GM18520 (cell line): ENCODE results near the gene VLDLR.

Source experiments
- ATAC-seq: cut with Tn5 transposase; IDR thresholded peaks from one replicate; pipeline ENCODE4 v1.9.1; 2021; ENCODE audit not compliant: unreplicated experiment

Gene VLDLR

GRCh38 chr9:2621722-2622460 is at the start of gene VLDLR:
TSS of gene VLDLR (plus strand) at chr9:2621787. CDS start at chr9:2622190, 403 bp downstream.
- no peak for ATAC-seq

- ATAC-seq = no peak
These were observed 47.4 kb upstream of the VLDLR start for GRCh38 chr9:2574203-2574602.

DNA sequence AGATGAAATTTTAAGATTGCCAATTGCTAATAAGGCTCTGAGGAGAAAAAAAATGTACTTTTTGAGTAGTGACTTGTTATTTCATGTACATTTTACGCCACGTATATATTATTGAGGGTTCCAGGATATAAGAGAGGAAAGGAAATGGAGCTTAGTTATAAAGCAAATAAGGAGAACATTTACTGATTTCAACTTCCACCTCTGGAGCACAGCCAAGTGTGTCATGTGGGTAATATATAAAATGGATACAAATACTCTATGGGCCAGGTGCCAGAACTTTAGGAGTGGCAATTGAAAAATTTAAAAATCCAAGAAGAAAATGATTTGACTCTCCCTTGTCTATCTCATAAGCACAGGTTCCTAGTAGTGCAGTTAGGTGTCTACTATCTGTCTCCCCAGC is 45.0 kb upstream of the VLDLR start:
- no peak for ATAC-seq

DNA sequence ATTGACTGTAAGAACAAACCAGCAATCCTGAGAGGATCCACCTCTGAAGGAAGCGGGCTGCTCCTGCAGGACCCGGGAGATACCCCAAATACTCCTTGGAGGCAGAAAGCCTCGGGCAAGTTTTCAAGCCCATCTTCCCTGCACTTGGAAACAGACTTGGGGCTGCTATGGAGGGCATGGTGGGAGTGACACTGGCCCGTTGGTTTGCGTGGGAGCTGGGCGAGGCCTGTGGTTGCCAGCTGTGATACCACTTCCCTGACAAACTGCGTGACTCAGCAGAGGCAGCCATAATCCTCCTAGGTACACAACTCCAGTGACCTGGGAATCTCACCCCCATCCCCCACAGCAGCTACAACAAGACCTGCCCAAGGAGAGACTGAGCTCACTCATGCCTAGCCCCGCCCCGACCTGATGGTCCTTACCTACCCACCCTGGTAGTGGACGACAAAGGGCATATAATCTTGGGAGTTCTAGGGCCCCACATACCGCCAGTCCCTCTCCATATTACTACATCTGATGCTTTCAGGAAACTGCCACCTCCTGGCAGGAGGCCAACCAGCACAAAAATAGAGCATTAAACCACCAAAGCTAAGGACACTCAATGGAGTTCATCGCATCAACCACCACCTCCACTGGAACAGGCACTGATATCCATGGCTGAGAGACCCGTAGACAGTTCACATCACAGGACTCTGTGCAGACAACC is 38.1 kb upstream of the VLDLR start:
- no peak for ATAC-seq

DNA sequence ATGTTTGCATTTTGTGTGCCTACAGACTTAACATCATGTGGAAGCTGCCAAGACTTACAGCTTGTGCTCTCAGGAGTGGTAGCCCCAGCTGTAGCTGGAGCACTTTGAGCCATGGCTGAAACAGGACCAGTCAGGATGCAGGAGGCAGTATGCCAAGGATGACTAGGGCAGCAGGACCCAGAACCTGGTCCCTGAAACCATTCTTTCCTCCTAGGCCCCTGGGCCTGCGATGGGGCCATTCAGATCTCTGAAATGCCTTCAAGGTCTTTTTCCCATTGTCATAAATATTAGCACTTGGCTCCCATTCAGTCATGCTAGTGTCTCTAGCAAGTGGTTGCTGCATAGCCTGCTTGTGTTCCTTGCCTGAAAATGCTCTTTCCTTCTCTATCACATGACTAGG is 29.6 kb upstream of the VLDLR start:
- ATAC-seq = no peak

- no peak for ATAC-seq
These were observed 27.8 kb upstream of the VLDLR start for GRCh38 chr9:2593744-2594143.

GRCh38 chr9:2595973-2596372 is 25.6 kb upstream of the VLDLR start:
- no peak for ATAC-seq

DNA sequence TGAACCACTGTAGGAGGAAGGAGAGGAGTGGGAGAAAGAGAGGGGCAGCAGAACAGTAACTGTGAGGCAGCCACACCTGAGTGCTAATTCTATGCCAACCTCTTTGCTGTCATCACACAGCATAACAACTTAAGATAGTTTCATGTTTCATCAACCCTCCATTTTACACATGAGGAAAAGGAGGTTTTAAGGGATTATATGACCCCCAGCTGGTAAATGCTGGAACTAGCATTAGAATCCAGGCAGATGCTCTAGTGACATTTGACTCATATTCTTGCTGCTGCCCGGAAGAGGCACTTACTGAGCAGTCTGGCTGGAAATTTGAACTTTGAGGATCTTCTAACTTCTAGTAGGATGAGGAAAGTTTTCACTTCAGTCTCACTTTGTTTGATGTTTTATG is 24.1 kb upstream of the VLDLR start:
- no peak for ATAC-seq

DNA sequence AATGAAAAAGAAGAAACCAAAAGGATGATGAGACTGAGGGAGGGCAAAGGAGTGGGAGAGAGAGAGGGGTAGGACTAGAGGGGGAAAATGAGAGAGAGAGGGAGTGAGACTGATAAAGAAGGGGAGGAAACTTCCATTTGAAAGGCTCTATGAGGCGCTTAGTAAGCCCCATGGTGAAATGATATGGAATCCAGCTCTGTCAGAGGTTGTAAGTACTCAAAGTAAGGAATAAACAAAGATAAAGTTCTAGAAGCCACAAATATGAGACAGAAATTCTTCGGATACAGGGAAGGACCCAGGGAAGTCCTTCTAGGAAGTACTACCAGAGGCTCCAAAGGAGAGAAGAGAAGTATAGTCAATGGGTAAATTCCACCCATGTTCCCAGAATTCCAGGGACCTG is 21.7 kb upstream of the VLDLR start:
- no peak for ATAC-seq

DNA sequence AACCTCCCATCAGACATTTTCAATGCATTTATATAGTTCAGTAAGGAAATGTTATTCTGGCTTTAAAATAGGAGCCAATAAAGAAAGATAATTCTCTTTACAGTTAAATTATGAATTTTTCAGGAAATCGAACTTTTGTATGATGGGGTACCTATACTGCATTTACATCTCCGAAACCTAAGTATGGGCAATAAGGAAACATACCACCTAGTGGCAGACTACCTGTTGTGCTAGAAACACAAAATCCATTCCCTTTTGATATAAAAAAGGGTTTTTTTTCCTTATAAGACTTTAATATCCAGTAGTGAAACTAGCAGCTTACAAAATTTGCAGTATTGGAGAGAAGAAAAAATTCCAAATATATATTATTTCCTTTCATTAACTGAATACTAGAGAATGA is 21.3 kb upstream of the VLDLR start:
- no peak for ATAC-seq

DNA sequence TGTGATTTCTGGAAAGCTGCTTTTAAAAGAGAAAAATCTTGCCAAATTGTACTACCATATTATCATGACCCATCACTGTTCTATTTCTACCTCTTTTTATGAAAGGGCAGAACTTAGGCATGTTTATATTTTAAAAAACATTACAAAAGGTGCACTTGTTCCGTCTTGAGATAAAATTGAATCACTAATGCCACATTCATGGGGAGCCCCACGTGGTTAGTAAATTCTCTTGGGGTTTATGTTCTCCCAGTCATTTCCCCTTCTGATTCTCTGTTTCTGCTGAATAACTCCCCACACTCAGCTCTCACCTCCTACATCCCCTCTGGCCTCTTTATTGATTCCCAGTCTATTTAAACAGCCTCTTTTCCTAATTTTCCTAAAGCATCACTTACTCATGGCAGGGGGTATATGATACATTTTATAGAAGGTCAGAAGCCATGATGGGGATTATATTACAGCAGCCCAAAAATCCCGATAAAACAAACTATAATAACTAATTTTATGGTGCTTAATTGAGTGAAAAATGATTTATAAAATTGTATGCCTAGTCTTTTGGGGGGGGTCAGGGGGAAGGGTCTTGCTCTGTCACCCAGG is 19.7 kb upstream of the VLDLR start:
- ATAC-seq = no peak

DNA sequence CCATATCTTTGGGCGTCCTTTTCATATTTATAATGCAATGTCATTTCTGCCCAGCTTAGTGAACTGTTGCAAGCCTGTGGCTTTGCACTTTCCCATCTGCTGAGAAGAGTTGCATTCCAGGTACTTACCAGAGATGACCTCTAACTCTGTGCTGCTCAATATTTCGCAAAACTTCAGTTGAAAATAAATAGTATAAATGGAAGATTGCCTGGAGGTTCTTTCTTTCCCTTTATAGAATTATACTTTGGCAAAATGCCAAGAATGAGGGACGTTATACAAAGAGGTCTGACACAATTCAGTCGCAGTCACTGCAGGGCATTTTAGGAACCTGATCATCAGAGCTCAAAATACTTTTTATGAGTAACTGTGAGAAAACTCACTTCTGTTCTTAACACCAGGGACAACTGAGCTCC is 18.9 kb upstream of the VLDLR start:
- ATAC-seq = no peak

GRCh38 chr9:2603621-2604020 is 18.0 kb upstream of the VLDLR start:
- ATAC-seq = no peak

DNA sequence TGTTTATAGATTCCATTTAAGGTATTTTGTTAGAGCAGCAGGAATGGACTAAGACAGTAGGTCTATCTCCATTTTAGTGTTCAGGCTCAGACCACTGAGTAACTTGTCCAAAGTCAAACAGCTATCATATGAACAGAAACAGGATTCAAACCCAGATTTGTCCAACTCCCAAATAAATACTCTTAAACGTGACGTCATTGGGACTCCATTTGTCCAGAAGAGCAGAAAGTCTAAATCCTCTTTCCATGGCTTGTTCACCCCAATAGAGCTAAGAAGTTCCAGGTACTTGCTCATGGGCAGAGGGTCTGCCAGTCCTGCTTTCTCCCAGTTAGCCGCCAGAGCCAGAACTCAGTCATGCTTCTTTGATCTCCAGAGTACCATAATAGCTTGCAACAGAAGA is 16.3 kb upstream of the VLDLR start:
- ATAC-seq = no peak

DNA sequence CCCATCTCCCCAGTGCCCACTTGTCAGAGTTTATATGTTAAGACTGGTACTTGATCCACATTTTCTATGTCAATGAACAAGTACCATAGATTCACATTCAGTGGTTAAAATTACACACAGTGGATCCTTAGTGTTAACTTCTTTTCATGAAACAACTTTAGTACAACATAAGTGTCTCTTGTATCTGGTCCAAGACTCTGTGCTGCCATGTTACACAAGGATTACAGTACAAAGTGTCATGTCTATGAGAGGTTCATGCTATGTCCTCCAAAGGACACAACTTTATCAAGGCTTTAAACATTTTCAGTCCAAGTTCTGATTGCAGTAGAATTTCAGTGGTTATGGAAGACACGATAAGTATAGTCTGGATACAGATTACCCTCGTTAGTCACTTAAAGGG is 13.3 kb upstream of the VLDLR start:
- ATAC-seq = no peak

DNA sequence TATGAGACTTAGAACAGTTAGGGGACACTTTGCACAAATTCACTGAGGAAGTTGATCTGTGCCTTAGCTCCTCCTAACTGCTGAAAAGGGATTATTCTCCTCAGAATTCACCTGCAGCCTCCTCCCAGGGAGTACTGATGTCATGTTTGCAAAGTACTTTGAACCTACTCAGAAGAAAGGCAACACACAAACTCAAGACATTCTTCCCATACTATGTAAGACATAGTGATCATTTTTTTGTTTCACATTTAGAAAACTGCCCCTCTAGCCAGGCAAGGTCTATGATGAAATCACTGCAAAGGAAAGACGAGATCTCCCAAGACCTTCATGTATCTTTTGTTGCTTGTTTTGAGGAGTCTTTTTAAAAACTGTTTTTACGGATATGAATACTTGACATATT is 10.6 kb upstream of the VLDLR start:
- ATAC-seq = no peak

DNA sequence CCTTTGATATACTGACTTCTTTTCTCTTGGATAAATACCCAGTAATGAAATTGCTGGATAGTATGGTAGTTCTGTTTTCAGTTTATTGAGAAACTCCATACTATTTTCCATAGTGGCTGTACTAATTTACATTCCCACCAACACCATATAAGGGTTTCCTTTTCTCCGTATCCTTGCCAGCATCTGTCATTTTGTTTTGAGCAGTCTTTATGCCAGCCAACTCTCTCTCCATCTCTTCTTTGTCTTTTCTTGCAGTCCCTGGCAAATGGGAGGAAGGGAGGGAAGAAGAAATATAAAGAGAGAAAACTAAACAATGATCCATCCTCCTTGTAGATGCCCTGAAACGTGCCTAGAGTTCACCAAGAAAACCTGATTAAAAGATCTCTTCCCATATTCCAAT is 9.6 kb upstream of the VLDLR start:
- no peak for ATAC-seq

- no peak for ATAC-seq
These were observed 7.8 kb upstream of the VLDLR start for GRCh38 chr9:2613730-2614271.

GRCh38 chr9:2615497-2615896 is 6.1 kb upstream of the VLDLR start:
- ATAC-seq = no peak

- peak; percentile 53 for ATAC-seq
These were observed 4.8 kb upstream of the VLDLR start for GRCh38 chr9:2616692-2617377.

DNA sequence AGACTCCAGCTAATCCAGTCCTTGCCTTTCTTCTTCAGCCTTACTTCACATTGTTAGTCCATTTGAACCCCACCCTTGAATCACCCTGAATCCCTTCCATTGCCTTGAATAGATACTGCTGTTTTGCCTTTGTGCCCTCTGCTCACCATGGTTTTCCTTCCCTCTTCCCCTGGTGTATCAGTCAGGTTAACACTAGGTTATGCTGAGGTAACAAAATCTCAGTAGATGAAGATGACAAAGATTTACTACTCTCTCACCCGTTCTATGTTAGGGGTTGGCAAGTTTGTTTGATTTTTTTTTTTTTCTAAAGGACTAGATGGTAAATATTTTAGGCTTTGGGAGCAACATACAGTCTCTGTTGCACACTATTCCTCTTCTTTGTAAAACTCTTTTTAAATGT is 3.3 kb upstream of the VLDLR start:
- ATAC-seq = no peak
